ENCODE results near the gene SNX17. TPM values are rescaled to one million over a fixed set of nuclear protein-coding genes. Genes with fewer than 3 reads are reported as not detected.

The SNX17 gene, protein sequence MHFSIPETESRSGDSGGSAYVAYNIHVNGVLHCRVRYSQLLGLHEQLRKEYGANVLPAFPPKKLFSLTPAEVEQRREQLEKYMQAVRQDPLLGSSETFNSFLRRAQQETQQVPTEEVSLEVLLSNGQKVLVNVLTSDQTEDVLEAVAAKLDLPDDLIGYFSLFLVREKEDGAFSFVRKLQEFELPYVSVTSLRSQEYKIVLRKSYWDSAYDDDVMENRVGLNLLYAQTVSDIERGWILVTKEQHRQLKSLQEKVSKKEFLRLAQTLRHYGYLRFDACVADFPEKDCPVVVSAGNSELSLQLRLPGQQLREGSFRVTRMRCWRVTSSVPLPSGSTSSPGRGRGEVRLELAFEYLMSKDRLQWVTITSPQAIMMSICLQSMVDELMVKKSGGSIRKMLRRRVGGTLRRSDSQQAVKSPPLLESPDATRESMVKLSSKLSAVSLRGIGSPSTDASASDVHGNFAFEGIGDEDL
- total RNA-seq = 100 to 1,000 TPM; 113 to 116 TPM

DNA sequence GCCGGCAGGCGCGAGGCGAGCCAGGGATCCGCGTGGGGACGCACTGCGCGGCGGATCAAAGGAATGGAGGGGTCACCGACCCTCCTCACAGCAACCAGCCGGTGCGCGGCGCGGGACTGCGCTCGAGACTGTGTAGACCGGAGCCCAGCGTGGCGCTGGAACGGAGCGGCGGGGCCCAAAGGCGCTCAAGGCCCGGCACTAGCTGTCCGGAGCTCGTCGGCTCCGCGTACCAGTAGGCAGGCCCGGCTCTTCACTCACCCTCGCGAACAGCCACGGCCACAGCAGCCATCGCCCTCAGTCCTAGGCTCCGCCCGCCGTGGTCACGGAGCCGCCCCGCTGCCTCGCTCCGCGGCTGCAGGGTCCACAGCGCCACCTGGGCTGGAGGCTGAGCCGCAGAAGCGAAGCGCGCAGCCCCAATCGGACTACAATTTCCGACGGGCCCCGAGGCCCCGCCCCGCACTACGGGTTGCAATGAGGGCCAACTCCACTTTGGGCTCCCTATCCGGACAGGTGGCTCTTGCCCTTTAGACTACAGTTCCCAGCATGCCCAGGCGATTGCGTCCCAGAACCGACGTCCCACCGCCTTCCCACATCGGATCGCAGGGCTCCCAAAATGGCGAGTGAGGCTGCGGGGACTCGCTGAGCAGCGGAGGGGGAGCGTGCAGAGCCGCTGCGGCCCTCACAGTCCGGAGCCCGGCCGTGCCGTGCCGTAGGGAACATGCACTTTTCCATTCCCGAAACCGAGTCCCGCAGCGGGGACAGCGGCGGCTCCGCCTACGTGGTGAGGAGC is at the start of gene SNX17, which contains the start of gene EIF2B4:
TSS of gene SNX17 (plus strand) at position 591 of the 790 bp plus-strand sequence. CDS start at position 719, 128 bp downstream.
TSS of gene EIF2B4 (minus strand) at position 313 of the 790 bp plus-strand sequence. CDS start at position 289, 24 bp downstream.
- Mint-ChIP-seq H3K4me3 (peak within 1 kb of the TSS; percentile 100), H3K9me3 (no peaks in the 10 kb centered on the region), H3K4me1 (peaks cover 35% of the 10 kb centered on the region), H3K27me3 (no peaks in the 10 kb centered on the region), H3K36me3 (peaks cover 35% of the 10 kb centered on the region), H3K27ac (peak within 1 kb of the TSS; percentile 98)
- peak; percentile 98 for DNase-seq
- POLR2A ChIA-PET = interaction anchor here (1.1 to 5.4 kb wide), 9 partner anchors 10 to 294 kb away, joined by 4 to 55 read pairs (median 15); partner anchors contain the start of genes ATRAID, GTF3C2, MPV17 and NRBP1
- peak; percentile 93 for ATAC-seq (ENCODE audit: low read depth)

DNA sequence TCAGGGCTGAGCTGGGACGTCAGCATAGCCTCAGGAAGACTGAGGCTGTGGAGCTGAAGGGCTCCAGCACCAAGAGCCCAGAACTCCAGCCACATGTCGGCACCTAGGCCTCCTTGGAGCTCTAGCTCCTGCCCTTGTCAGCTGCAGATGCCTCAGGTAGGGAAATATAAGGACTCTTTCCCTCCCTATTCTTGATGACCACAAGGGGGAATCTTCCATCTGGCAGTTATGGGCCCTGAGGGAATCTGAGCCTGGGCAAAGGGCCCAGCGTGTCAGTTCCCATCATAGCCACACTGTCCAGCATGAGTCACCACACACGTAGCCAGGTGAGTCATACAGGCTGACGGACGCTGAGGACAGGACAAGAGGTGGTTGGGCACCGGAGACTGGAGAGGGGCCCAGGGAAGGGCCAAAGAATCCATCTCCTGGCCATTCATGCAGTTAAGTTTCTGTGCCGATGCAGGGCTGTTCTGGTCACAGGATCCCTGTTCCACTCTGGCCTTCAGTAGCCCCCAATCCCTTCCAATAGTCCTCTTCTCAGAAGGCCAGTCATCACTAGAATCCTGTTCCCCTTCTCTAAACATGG is 49.4 kb upstream of the SNX17 start:
- Mint-ChIP-seq H3K9me3 (no peaks in the 10 kb centered on the region), H3K4me3 (no peak overlapping the region), H3K27me3 (no peaks in the 10 kb centered on the region), H3K36me3 (peaks cover 2% of the 10 kb centered on the region), H3K4me1 (peaks cover 13% of the 10 kb centered on the region), H3K27ac (peak overlapping the region; percentile 31)
- ATAC-seq (ENCODE audit: low read depth) (no peak), DNase-seq (no peak)
- POLR2A ChIA-PET = no interaction called here

DNA sequence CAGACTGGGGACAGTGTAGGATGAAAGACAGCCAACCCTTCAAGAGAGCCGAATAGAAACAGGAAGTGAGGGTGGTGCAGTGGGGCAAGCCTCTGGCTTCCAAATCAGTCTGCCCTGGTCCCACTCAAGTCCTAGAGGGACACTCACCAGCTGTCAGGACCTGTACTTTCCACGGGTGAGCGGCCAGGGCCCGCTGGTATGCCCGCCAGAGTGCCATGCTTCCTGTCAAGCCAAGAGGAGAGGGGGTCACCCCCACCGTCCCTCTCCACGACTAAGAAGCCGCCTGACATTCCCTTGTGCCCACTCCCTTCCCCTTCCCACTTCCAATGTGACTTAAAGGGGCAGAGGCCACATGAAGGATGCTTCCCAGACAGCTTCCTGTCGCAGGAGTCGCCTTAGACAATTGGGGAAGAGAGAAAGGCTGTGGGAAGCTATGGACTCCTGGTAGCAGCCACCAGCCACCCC is 48.1 kb upstream of the SNX17 start:
- DNase-seq (peak; percentile 45), ATAC-seq (ENCODE audit: low read depth) (peak; percentile 40)
- Mint-ChIP-seq H3K4me3 (peak overlapping the region; percentile 97), H3K9me3 (no peaks in the 10 kb centered on the region), H3K36me3 (peaks cover 12% of the 10 kb centered on the region), H3K27me3 (no peaks in the 10 kb centered on the region), H3K27ac (peak overlapping the region; percentile 95), H3K4me1 (peaks cover 13% of the 10 kb centered on the region)
- POLR2A ChIA-PET = interaction anchor here (0.5 to 3.0 kb wide), 13 partner anchors 14 to 1101 kb away, joined by 3 to 15 read pairs (median 4); partner anchors contain the start of genes AGBL5, EIF2B4, GTF3C2 and KHK

DNA sequence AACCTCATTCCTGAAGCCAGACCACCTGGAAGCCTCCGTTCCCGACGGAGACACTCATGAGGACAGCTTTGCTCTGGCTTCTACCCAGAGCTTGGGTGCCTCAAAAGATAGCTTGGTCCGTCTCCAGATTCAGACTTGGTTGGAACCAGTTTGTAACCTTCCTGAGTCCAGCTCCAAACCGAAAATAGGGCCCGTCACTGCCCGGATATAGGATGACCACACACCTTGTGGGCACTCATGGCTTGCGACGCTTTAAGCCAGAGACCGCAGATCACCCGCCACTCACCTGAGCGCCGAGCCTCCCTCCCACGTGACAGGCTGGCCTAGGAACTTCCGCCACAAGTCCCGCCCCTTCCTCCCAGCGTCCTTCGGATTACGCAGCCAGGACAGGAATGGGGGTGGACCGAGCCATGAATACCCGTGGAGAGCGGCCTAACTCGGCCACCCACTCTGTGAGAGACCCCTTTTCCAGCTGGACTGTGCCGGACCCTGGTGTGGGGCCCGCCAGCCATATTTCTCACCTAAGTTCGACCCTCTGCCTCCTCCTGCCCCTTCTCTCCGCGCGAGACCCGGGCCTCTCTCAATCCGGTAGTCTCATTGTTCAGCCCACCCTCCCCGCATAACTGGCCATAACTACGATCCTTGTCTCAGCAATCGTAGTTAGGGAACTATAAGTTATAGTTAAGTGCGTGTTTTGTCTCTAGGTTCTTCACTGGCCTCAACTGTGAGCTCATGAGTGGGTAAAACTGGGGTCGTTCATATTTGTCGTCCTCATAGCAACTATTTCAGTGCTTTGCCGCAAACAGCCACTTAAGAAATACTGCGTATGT is 47.4 kb upstream of the SNX17 start, which contains the start of gene MPV17:
TSS of gene MPV17 (minus strand) at position 332 of the 830 bp plus-strand sequence. CDS start 580 bp downstream, outside the sequence.
- POLR2A ChIA-PET = interaction anchor here (0.5 to 3.0 kb wide), 15 partner anchors 13 to 1101 kb away, joined by 3 to 15 read pairs (median 4); partner anchors contain the start of genes AGBL5, EIF2B4, GTF3C2 and KHK
- ATAC-seq (ENCODE audit: low read depth) = peak; percentile 90

DNA sequence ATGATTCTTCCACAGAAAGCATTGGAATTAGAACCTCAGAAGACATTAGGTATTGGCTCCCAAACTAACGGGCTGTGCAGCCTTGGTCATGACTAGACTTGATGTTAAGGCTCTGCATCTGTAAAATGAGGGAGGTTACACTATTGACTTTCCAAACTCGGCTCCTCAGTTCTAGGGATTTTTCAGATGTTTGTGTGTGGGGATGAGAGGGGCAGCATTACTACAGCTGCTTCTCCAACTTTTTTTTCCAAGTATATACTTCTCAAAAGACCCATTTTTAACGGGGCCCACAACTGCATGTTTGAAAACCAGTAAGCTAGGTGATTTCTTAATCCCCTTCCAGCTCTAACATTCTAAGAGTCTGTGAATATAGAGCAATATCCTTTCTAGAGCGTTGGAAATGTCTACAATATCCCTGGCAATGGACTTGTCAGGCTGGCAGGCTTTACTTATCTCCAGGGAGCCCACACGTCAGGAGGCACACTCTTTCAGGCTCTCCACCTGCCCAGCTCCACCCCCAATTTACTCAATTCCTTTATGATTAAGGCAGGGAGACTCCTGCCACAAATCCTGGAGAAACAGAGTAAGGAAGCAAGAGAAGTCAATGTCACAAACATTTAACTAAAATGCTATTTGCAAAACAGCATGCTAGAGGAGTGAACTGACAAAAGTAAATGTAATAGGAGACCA is 46.7 kb upstream of the SNX17 start:
- Mint-ChIP-seq H3K9me3 (no peaks in the 10 kb centered on the region), H3K36me3 (peaks cover 19% of the 10 kb centered on the region), H3K4me3 (peak overlapping the region; percentile 97), H3K27ac (peak overlapping the region; percentile 95), H3K27me3 (no peaks in the 10 kb centered on the region), H3K4me1 (peaks cover 13% of the 10 kb centered on the region)
- POLR2A ChIA-PET = interaction anchor here (0.5 to 3.0 kb wide), 6 partner anchors 25 to 86 kb away, joined by 3 to 15 read pairs (median 8); partner anchors contain the start of genes EIF2B4, GTF3C2, PPM1G and SNX17
- ATAC-seq (ENCODE audit: low read depth) (no peak), DNase-seq (no peak)

More for the DNA sequence above, 47.4 kb upstream of the SNX17 start, which contains the start of gene MPV17:
- Mint-ChIP-seq H3K9me3 (no peaks in the 10 kb centered on the region), H3K36me3 (peaks cover 15% of the 10 kb centered on the region), H3K27me3 (no peaks in the 10 kb centered on the region), H3K27ac (peak within 1 kb of the TSS; percentile 95), H3K4me1 (peaks cover 13% of the 10 kb centered on the region), H3K4me3 (peak within 1 kb of the TSS; percentile 97)
- peak; percentile 85 for DNase-seq

DNA sequence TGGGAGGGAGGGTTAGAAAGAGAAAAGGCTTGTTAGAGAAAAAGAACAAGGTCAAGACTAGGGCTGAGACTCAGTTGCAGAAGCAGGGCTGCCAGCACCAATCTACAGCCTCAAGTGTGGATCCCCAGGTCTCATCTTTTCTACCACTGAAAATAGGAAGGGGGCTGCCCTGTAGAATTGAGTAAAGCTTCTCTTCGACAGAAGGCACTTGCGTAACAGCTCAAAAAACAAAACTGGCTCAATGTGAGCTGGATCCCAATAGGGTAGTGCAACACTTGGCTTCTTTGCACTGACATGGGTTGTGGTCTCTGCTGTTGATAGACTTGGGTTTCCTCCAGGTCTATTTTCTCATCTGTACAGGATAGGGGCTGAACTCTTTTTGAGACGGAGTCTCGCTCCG is 45.7 kb upstream of the SNX17 start:
- POLR2A ChIA-PET = no interaction called here
- H3K27me3 Mint-ChIP-seq = no peaks in the 10 kb centered on the region
- H3K9me3 Mint-ChIP-seq = no peaks in the 10 kb centered on the region
- DNase-seq (no peak), ATAC-seq (ENCODE audit: low read depth) (no peak)
- H3K4me3 Mint-ChIP-seq = no peak overlapping the region
- peak overlapping the region; percentile 9 for H3K27ac Mint-ChIP-seq
- peaks cover 13% of the 10 kb centered on the region for H3K4me1 Mint-ChIP-seq
- H3K36me3 Mint-ChIP-seq = peaks cover 19% of the 10 kb centered on the region

DNA sequence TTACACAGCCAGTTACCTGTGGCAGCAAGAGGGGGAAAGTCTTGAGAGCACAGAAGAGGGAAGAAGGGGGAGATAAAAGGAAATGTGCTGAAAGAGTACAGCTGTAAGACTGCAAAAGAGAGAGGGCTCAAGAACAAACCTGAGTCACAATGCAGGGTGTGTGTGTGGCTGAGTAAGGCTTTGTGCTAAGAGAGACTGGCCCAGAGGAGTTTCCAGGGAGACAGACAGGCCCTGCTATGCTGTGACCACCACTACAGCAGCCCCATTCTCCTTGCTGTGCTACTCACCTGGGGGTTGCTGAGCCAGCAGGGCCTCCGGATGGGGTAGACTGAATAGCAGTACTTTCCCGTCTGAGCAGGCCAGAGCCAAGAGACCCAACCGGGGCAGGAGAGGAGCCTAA is 35.1 kb upstream of the SNX17 start:
- no peak for DNase-seq
- POLR2A ChIA-PET = no interaction called here
- no peaks in the 10 kb centered on the region for H3K27me3 Mint-ChIP-seq
- H3K9me3 Mint-ChIP-seq = no peaks in the 10 kb centered on the region
- no peaks in the 10 kb centered on the region for H3K4me1 Mint-ChIP-seq
- ATAC-seq (ENCODE audit: low read depth) = no peak
- no peak overlapping the region for H3K27ac Mint-ChIP-seq
- H3K36me3 Mint-ChIP-seq = peaks cover 24% of the 10 kb centered on the region
- H3K4me3 Mint-ChIP-seq = no peak overlapping the region

DNA sequence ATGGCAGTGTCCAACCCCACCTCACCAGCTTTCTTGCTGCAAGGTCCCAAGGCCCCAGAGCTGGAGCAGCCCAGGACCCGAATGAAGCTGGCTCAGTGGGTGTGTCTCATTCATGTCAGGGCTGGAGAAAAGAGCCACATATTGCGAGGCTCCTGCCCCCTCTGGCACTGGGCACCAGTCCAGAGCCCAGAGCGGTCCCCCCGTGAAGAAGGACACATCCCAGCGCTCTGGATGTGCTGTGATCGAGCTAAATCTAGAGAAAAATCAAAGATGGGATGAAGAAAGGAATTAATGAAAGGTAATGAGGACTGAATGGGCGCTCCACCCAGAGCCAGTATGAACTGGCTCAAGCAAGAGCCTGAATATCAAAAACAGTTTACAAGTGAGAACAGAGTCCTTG is 34.2 kb upstream of the SNX17 start:
- no peak for DNase-seq
- Mint-ChIP-seq H3K27me3 (no peaks in the 10 kb centered on the region), H3K9me3 (no peaks in the 10 kb centered on the region), H3K4me1 (no peaks in the 10 kb centered on the region), H3K27ac (no peak overlapping the region), H3K36me3 (peaks cover 24% of the 10 kb centered on the region), H3K4me3 (no peak overlapping the region)
- POLR2A ChIA-PET = interaction anchor here (1.2 kb wide), 1 partner anchor 14 kb away, joined by 4 read pairs; the partner anchor contains the start of gene MPV17
- ATAC-seq (ENCODE audit: low read depth) = no peak

DNA sequence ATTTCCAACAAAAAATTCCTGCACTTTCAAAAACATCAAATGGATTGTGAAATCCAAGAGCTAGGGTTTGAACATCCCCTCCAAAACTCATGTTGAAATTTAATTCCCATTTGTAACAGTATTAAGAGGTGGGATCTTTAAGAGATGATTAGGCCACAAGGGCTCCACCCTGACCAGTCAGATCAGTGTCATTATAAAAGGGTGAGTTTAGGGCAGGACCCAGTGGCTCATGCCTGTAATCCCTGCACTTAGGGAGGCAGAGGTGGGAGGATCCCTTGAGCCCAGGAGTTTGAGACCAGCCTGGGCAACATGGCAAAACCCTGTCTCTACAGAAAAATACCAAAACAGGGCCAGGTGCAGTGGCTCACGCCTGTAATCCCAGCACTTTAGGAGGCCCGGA is 22.8 kb upstream of the SNX17 start:
- no peaks in the 10 kb centered on the region for H3K9me3 Mint-ChIP-seq
- no peaks in the 10 kb centered on the region for H3K27me3 Mint-ChIP-seq
- H3K36me3 Mint-ChIP-seq = peaks cover 16% of the 10 kb centered on the region
- ATAC-seq (ENCODE audit: low read depth) (no peak), DNase-seq (no peak)
- no peak overlapping the region for H3K4me3 Mint-ChIP-seq
- H3K4me1 Mint-ChIP-seq = peaks cover 19% of the 10 kb centered on the region
- POLR2A ChIA-PET = no interaction called here
- H3K27ac Mint-ChIP-seq = no peak overlapping the region

DNA sequence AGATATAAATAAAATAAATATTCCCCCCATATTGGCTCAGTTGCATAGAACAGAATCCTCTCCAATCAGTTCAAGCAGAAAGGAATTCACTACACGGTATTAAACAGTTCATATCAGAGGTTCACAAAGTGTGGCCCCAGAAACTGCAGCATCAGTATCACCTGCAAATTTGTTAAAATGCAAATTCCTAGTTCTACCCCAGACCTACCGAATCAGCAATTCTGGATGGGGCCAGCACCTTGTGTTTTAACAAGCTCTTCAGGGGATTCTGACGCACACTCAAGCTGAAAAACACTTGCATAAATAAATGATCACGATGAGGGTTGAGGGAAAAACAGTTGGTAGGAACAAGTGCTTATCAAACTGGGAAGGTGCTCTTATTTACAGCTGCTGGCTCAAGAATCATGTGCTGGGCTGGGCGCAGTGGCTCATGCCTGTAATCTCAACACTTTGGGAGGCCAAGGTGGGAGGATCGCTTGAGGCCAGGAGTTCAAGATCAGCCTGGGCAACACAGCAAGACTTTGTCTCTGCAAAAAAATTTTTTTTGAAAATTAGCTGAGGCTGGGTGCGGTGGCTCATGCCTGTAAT is 20.2 kb upstream of the SNX17 start:
- ATAC-seq (ENCODE audit: low read depth) (no peak), DNase-seq (no peak)
- Mint-ChIP-seq H3K4me1 (peaks cover 25% of the 10 kb centered on the region), H3K27ac (no peak overlapping the region), H3K36me3 (peaks cover 19% of the 10 kb centered on the region), H3K4me3 (no peak overlapping the region), H3K27me3 (no peaks in the 10 kb centered on the region), H3K9me3 (no peaks in the 10 kb centered on the region)
- POLR2A ChIA-PET = interaction anchor here (0.6 to 0.7 kb wide), 2 partner anchors 20 to 1638 kb away, joined by 3 to 8 read pairs; no protein-coding TSS in a partner anchor

All from activated naive CD8-positive, alpha-beta T cell treated with anti-CD3 and anti-CD28 coated beads, Interleukin-2, amount 10 ng/mL, durations not matched to agents 7 days and 5 days (primary cell).